PC-9 (cell line): ENCODE results near the gene ZNF282. TPM values are rescaled to one million over a fixed set of nuclear protein-coding genes. Genes with fewer than 3 reads are reported as not detected.

ENCODE experiments used
- BruUV-seq: library from RNA; stranded (reverse); fragments of 400-500 nt; replicated peaks from 2 replicates; lab custom pipeline; 2021; lab: Mats Ljungman, UMichigan
- CTCF ChIA-PET: fragments of 300-600 bp; sonication (Branson Sonifier 250); formaldehyde crosslinking; loops from one replicate; lab custom pipeline; 2022; ENCODE audit warnings: antibody characterized with exemption; lab: Charles Lee
- POLR2A ChIA-PET: fragments of 300-600 bp; sonication (Branson Sonifier 250); formaldehyde crosslinking; loops from one replicate; lab custom pipeline; 2022; ENCODE audit warnings: antibody characterized with exemption; ENCODE audit not compliant: unreplicated experiment; lab: Charles Lee
- DNase-seq, 2 experiments: peaks; one replicate each; pipeline versions ENCODE4 v3.0.0 to v3.0.0-alpha.2; 2015 to 2022; ENCODE audit warnings: mixed read lengths in 1 of 2
- H2AFZ ChIP-seq: fragments of 200-600 bp; sonication (generic); 2 replicates; pipeline ENCODE4 v1.8.1; 2017; ENCODE audit warnings: antibody characterized with exemption
- H3F3A ChIP-seq: fragments of 200-600 bp; sonication (generic); 2 replicates; pipeline ENCODE4 v1.8.1; 2017; ENCODE audit warnings: antibody characterized with exemption, mild to moderate bottlenecking, low read depth; ENCODE audit not compliant: insufficient read depth
- H3K27ac ChIP-seq: fragments of 200-600 bp; sonication (generic); 2 replicates; pipeline ENCODE4 v1.6.1; 2016; ENCODE audit warnings: mixed run types
- H3K27me3 ChIP-seq: fragments of 200-600 bp; sonication (generic); 2 replicates; pipeline ENCODE4 v1.6.1; 2016; ENCODE audit warnings: low read depth, mixed run types; ENCODE audit not compliant: insufficient read depth
- H3K36me3 ChIP-seq: fragments of 200-600 bp; sonication (generic); 2 replicates; pipeline ENCODE4 v1.6.1; 2016; ENCODE audit warnings: low read depth, mixed run types
- H3K4me1 ChIP-seq: fragments of 200-600 bp; sonication (generic); replicated peaks from 2 replicates; pipeline ENCODE4 v1.6.1; 2016; ENCODE audit warnings: mixed run types; ENCODE audit not compliant: insufficient read depth
- H3K4me2 ChIP-seq: fragments of 200-600 bp; sonication (generic); 2 replicates; pipeline ENCODE4 v1.6.1; 2017; ENCODE audit warnings: mixed run types
- H3K4me3 ChIP-seq: fragments of 200-600 bp; sonication (generic); 2 replicates; pipeline ENCODE4 v1.6.1; 2016; ENCODE audit warnings: mixed run types
- H3K79me2 ChIP-seq: fragments of 200-600 bp; sonication (generic); 2 replicates; pipeline ENCODE4 v1.6.1; 2017; ENCODE audit warnings: low read depth, mixed run types
- H3K9me2 ChIP-seq: fragments of 200-600 bp; sonication (generic); 2 replicates; pipeline ENCODE4 v1.8.1; 2017; ENCODE audit warnings: mild to moderate bottlenecking; ENCODE audit not compliant: insufficient read depth
- H3K9me3 ChIP-seq: fragments of 200-600 bp; sonication (generic); 2 replicates; pipeline ENCODE4 v1.8.1; 2016; ENCODE audit warnings: low read depth; ENCODE audit not compliant: insufficient read depth
- H4K20me1 ChIP-seq: fragments of 200-600 bp; sonication (generic); 2 replicates; pipeline ENCODE4 v1.8.1; 2017; ENCODE audit not compliant: insufficient read depth
- CTCF ChIP-seq: fragments of 200-600 bp; sonication (generic); conservative IDR thresholded peaks from 2 replicates; pipeline ENCODE4 v1.6.1; 2017; ENCODE audit warnings: mixed run types, antibody characterized with exemption, mild to moderate bottlenecking, moderate library complexity
- EZH2 ChIP-seq: fragments of 200-600 bp; sonication (generic); IDR thresholded peaks from 2 replicates; pipeline ENCODE4 v1.8.0; 2017; ENCODE audit warnings: antibody characterized with exemption, low read depth
- intact Hi-C: fragments of 100-400 bp; cut with micrococcal nuclease; formaldehyde crosslinking; loops from one replicate; pipeline ENCODE4 v1.10.0; 2022; ENCODE audit not compliant: unreplicated experiment
- total RNA-seq: library from RNA; stranded (reverse); gene quantifications from 2 replicates; pipeline ENCODE4 v1.2.3, GENCODE V29; 2021

The ZNF282 gene
- total RNA-seq, 1 experiment from 2014 or later: 35.9 TPM

DNA sequence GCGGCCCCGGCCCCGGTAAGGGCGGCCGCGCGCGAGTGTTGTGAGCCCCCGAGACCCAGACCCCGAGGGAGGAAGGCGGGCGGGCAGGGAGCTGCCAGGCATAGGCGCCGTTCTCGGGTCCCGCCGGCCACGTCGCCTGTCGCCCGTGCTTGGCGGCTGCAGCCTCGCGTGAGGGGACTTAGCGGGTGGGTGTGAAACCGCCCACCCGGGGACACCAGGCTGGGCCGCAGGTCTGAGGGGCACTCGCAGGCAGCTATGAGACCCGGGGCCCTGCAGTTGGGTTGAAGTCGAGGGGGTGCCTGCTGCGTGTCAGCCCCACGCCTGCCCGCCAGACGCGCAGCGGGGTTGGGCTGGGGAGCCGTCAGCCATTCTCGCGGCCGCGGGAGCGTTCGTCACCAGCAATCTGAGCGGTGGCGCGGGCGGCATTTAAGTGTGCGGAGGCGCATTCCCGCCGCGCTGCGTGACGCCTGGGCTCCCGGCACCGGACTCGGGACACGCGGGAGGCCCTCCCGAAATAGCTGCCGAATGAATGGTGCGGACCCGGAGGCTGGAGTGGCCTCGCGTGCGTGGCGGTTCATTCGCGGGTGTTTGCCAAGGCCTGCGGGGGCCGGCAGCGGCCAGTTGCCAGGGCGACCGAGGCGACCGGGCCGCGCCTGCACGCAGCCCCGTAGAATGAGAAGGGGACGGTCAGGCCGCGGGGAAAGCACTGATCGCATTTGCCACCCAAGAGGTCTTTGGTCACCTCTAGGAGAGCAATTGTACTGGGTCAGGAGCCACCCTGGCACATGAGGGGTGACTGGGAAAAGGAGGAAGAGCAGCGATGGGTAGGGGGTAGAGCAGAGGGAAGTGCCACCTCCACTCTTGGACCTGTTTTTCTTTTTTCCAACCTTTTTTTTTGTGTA, 47.3 kb upstream of the ZNF282 start:
- Histone ChIP-seq H3K36me3 (no peaks in the 10 kb centered on the region), H3K4me3 (peak overlapping the region; percentile 98), H3F3A (peaks cover 38% of the 10 kb centered on the region), H4K20me1 (no peaks in the 10 kb centered on the region), H2AFZ (peak overlapping the region; percentile 94), H3K9me3 (no peaks in the 10 kb centered on the region), H3K4me2 (peak overlapping the region; percentile 92), H3K79me2 (peaks cover 52% of the 10 kb centered on the region), H3K9me2 (no peaks in the 10 kb centered on the region), H3K27ac (peak overlapping the region; percentile 35), H3K27me3 (no peaks in the 10 kb centered on the region), H3K4me1 (peaks cover 45% of the 10 kb centered on the region)
- BruUV-seq: no TSS peak
- ChIA-PET POLR2A (no interaction called here), CTCF (interaction anchor here (0.9 to 1.9 kb wide), 2 partner anchors 22 to 82 kb away, joined by 3 to 10 read pairs; partner anchors contain the start of gene ZNF425)
- DNase-seq: peak; percentile 37 to 49
- intact Hi-C loops: loop anchor here (1.0 to 5.0 kb wide), 5 partner anchors 22 to 209 kb away; partner anchors contain the start of genes ZNF282 and ZNF425
- TF ChIP-seq CTCF: no peak
- TF ChIP-seq EZH2: no peak

- Histone ChIP-seq H4K20me1 (no peaks in the 10 kb centered on the region; the same call in 1 of the 2 replicates), H3K9me3 (no peaks in the 10 kb centered on the region), H3K9me2 (no peaks in the 10 kb centered on the region), H2AFZ (no peak overlapping the region), H3K36me3 (no peaks in the 10 kb centered on the region), H3K79me2 (peaks cover 58% of the 10 kb centered on the region), H3F3A (peaks cover 9% of the 10 kb centered on the region), H3K4me3 (no peak overlapping the region), H3K27me3 (no peaks in the 10 kb centered on the region), H3K27ac (peak overlapping the region; percentile 2; the same call in 1 of the 2 replicates), H3K4me1 (peaks cover 17% of the 10 kb centered on the region), H3K4me2 (no peak overlapping the region)
- POLR2A ChIA-PET: no interaction called here
- BruUV-seq: no TSS peak
- DNase-seq: peak in 1 of 2 experiments; percentile 52
- TF ChIP-seq EZH2 (no peak), CTCF (no peak)
- CTCF ChIA-PET: no interaction called here
- intact Hi-C loops: no loop called here
Measured at GRCh38 chr7:149150981-149151380, 44.4 kb upstream of the ZNF282 start.

- no TSS peak for BruUV-seq
- Histone ChIP-seq H3K4me1 (peaks cover 6% of the 10 kb centered on the region; the same call in 1 of the 2 replicates), H2AFZ (no peak overlapping the region), H3F3A (no peaks in the 10 kb centered on the region), H3K4me2 (no peak overlapping the region), H3K27ac (no peak overlapping the region), H3K27me3 (no peaks in the 10 kb centered on the region), H4K20me1 (no peaks in the 10 kb centered on the region; the same call in 1 of the 2 replicates), H3K36me3 (no peaks in the 10 kb centered on the region), H3K9me3 (no peaks in the 10 kb centered on the region), H3K9me2 (no peaks in the 10 kb centered on the region), H3K79me2 (peaks cover 59% of the 10 kb centered on the region), H3K4me3 (no peak overlapping the region)
- TF ChIP-seq CTCF: no peak
- no peak for TF ChIP-seq EZH2
- CTCF ChIA-PET: interaction anchor here (0.8 kb wide), 1 partner anchor 43 kb away, joined by 3 read pairs; no protein-coding TSS in a partner anchor
- intact Hi-C loops: no loop called here
- DNase-seq: no peak
- POLR2A ChIA-PET: no interaction called here
Measured at GRCh38 chr7:149153346-149153745, 42.0 kb upstream of the ZNF282 start.
